Cerebellar cortex (tissue), 1 donor: Measurements from ENCODE around the gene CCDC88C.

Experiments
- DNase-seq: peaks from one replicate; pipeline ENCODE4 v3.0.0-alpha.2; 2015; ENCODE audit warnings: low spot score

CCDC88C gene

DNA sequence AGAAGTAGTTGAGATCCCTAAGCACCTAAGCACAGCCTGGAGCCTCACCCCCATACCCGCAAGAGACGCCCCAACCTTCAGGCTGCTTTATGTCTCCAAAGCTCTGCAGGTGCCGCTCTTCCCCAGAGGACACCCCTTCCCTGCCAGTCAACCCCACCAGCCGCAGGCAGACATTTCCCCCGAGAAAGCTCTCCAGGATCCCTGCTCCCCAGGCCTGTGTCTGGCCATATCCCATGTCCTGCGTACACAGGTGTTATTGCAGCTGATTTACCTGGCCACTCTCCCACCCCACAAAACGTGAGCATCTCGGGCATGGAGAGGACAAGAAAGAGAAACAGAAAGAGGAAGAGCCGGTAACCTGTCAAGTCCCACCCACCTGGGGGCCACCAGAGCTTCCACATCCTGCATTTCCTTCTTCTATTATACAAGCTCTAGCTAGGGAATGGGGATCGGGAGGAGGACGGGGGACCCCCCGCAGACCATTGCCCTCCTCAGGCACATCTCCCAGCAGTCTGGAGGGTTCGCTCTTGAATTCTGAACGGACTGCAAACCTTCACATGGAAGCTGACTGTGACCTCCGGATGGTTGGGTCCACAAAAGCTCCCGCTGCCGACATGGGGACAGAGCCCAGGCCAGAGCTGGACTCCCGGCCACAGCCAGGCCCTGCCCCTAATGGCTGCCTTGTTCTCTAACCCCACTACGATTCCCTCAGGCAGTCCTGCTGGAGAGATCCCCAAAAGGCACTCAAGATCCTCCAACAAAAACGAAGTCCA is 17.6 kb downstream of the CCDC88C start:
- DNase-seq: no peak

DNA sequence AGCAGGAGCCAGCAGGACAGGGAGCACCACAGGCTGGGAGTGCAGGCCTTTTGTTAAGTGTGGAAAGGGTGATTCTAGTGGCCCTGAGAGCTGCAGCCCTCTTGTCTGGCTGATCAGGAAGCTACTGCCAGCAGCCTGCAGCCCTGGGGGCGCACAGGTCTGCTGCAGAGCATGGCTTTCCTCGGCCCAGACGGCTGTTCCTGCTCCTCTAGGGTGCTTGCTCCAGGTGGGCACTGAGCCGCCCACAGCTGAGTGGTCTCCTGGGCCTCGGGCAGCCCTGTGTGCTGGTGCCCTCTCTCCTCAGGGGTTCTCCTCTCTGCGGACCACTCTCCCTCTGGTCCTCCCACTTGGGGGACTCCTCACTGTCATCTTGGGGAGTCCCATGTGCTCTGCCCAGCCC is 18.9 kb downstream of the CCDC88C start:
- no peak for DNase-seq

DNA sequence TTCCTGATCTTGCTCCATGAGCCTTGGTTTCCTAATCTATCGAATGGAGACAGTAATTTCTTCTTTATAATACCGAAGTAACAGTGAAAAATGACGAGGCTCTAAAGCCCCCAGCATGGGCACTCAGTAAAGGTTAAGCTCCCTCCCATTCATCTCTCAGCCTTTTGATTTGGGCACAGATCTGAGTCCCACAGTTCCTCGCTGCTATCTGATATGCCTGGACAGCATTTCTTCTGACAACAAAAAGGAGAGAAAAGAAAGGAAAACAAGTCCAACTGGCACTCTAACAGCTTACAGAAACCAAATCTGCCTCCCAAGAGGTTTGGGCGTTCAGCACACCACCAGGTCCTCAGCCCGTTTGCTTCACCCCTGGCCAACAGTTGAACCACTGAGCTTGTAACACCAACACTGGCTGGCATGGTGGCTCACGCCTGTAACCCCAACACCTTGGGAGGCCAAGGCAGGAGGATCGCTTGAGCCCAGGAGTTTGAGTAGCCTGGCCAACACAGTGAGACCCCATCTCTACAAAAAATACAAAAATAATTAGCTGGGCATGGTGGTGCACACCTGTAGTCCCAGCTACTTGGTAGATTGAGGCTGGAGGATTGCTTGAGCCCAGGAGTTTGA is 19.5 kb downstream of the CCDC88C start:
- no peak for DNase-seq

DNA sequence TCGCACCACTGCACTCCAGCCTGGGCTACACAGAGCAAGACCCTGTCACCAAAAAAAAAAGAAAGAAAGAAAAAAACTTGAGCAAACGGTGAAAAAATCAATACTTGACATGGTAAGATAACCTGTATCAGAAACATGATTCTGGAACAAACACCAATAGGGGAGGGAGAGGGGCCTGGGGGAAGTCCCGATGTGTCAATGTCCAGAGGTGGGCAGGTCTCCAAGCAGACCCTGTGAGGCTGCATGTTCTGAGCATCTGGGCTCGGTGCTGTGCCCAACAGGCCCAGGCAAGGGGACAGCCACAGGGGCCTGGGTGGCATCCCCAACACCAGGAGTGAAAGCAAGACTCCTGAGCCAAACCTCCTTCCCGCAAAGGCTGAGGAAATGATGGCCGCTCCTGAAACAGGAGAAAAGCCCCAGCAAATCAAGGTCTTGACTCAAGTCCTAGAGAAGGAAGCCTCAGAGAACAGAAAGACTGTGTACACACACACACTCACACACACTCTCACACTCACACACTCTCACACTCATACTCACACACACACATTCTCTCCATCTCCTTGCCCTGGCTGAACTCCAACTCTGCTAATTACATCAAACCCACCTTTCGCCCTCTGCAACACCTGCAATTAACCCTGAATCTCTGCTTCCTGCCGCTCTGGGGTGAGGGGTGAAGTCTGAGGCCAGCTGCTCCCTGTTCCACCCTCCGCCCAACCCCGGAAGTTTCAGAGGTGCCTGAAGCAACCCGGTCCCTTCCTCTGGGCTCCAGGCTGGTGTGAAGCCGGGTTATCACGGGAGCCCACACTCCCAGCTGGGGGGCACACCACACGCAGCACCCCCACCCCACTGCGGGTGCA is 20.4 kb downstream of the CCDC88C start:
- no peak for DNase-seq

DNA sequence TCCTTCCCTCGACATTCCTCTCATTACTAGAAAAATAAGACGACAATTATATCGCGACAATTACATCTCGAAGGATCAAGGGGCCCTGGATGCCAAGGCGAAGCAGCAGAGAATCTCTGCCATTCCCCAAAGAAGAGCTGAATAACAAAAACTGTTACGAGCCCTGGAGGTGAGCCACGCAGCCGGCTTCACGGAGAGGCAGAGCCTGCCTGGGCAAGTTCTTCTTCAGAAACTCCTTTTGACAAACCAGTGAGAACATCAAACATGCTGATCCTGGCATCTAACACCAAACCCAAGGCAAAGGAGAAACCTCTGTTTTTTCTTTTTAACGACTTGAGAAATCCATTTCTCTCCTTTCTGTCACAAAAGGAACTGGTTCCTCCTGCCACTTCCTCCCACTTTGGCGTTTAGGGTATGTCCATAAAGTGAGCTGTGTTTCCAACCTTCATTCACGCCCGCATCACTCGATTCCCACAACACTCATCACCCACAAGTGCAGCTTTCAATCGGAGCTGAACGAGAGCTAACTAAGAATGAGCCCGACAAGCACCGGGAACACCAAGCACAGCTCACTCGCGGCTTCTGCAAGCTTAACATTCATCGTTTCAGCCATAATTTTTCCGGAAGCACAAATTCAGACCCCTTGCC is 21.5 kb downstream of the CCDC88C start:
- DNase-seq: no peak

DNA sequence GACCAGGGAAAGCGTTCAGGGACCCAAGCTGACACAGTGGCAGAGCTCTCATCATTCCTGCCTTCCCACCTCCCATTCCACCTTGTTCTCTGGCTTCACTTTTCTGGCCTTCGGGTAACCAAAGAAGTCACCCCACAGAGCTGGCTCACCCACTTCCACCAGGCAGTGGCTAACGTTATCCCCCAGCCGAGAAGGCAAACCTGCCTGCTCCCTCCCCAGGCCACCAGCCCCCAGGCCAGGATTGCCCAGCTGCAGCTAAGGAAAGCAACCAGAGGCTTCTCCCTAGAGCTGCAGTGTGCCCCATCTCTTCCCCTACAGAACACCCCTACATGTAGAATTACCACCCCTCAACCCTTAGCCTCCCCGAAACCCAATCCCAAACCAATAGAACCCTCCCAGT is 22.2 kb downstream of the CCDC88C start:
- DNase-seq: no peak

DNA sequence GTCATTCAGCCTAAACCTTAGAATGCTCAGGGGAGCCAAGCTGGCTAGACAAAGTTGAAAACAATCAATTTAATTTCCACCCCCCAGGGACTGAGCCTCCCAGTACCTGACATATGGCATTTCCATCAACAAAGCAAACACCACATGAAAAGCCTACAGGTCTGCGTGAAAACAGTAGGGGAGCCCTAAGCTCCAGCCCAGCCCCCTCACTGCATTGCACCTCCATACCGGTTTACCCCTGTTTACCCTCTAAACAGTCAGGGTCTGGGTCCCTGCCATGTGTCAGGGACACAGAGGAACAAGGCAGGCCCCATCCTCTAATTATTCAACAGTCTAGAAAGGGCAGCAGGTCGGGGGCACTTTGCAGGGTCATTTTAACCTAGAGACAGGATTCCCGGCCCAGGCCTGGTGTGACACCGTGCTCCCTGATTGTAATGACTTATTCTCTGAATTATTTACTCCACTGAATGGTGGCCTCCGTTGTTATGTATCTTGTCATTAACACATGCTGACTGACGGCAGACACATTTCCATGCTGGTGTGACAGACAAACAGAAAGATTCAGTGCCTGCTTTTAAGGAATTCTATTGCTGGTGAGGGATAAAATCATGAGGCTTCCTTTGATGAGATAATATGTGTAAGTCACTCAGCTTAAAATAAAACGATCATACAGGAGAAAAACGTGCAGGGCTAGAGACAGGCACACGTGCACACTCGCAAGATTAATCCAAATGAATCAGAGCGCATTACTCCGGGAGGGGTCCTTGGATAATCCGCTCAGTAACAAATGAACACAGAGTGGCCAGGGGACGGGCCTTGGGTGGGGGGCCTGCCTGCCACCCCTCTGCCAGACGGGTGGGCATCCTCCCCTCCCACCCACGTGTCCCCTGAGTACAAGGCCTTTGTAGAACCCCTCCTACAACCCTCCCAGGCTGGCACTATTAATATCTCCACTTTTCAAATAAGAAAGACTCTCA is 23.2 kb downstream of the CCDC88C start:
- no peak for DNase-seq

DNA sequence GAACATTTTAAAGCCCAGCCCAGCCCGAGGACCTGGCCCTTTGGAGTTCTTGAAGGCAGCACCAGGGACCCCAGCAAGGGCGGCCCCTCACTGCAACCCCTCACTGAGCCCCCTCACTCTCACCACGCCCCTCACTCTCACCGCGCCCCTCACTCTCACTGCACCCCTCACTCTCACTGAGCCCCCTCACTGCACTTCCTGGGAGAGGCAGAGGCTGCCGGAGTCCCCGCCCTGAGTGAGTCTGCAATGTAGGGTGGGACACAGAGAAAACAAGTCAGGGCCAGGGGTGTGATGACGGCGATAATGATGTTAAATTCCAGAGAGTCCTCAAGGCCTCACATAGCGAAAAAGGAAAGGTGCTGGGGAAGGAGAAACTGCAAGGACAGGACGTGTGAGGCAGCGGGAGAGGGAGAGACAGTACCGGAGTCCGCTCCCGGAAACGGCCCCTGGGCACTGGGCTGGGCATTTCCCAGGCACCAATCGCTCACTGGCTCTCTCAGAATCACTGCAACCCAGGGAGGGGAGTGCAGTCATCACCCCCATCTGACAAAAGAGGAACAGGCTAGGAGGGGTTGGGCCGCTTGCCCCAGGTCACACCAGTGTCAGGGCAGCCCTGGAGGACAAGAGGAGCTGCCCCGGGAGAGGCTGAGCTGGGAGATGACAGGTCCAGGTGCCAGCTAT is 24.9 kb downstream of the CCDC88C start:
- no peak for DNase-seq

DNA sequence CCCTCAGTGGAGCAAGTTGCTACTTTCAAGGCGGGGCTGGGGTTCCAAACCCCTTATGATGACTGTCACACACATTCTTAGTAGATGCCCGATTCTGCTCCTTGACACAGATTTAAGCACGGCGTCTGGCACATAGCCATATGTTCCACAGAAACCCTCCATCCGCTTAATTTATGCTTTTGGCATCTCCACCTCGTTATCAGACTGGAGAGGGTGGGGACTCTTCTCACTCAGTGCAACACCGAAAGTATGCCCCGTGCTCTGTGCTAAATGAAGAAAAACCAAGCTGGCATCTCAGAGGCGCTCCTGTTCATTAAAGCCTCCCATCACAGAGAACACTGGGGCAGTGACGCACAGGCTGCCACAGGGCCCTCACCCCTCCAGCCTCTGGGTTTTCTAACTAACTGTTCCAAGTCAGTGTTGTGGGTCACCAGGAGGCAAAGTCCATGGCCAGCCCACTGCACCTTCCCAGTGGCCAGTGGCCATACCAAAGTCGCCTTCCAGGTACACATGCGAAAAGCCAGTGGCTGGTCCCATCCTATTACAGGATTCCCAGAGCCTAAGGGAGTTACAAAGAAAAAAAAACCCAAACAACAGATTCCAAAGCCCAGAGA is 27.3 kb downstream of the CCDC88C start:
- no peak for DNase-seq

DNA sequence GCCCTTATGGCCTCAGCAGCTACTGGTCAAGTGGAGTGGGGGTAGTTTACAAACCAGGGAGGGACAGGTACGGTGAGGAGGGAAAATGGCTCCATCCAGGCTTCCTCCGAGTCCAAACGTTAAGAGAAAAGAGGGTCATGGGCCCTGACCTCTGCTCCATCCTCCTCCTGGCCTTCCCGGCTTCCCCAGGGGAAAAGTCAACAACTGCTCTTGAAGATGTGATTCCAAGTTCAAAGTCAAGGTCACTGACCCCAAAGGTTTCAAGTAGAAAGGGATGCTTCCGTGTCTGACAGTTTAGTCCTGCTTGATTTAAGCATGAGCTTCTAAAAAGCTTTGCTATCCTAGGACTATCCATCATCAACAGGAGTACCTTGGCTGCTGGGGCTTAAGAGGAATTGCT is 28.5 kb downstream of the CCDC88C start:
- no peak for DNase-seq

DNA sequence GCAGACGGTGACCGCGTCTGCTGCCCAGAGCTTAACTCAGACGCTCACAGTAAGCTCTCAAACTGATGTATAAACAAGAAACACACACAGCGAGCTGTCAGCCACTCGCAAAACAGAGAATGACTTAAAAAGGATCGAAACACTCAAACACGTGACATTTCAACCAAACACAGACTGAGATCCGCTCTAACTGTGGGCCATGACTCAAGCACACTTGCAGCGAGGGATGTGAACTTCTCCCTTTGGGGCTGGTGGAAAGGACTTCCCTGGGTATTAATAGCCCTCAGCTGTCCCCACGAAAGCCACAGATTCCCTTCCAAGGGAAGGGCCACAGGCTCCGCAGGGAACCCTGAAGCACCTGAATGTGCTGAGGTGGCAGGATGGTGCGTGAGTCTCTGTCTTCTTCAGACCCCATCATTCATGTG is 29.1 kb downstream of the CCDC88C start:
- no peak for DNase-seq

DNA sequence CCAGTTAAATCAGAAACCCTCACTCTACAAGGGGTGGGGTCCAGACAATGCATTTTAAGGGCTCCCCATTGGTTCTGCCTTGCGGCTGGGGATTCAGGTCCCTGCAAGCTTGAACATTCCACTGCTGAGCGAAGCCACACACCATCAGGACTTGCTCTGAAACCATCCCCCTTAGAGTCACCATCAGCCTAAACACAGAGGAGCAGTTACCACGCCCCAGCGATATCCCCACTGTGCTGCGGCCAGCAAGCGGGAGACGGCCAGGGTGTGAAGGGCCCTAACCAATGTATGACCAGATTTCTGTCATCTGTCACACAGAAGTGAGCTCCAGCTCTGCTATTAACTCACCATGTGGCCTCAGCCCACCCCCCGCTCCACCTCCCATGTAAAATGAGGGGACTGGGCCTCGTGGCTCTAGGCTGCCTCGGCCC is 29.7 kb downstream of the CCDC88C start:
- no peak for DNase-seq

DNA sequence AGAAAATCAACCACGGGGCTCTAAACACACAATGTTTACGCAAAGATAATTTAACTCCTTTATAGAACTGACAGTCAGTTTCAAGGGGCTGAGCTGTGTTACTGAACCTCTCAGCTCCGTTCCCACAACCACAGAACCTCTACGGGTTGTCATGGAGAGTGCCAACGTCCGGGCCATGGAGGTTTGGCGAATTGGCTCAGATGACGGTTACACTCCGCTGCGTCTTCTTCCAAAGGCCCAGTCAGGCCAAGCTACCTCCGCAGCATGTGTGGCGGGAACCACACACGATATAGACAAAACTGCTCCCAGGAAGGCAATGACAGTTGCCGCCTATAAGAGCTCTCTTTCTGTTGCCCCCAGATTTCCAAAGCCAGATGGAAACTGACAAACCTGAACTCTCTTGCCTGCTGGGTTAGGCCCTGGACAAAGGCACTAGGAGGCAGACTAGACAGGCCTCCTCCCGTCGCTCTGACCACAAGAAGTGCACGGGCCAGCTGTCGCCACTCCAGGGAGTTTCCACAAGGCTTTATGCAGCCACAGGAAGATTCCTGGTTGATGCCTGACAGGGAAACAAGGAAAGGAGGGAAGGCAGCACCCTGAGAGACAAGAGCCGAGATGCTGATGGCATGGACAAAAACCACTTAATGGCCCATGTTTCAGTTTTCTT is 30.3 kb downstream of the CCDC88C start:
- DNase-seq: no peak

DNA sequence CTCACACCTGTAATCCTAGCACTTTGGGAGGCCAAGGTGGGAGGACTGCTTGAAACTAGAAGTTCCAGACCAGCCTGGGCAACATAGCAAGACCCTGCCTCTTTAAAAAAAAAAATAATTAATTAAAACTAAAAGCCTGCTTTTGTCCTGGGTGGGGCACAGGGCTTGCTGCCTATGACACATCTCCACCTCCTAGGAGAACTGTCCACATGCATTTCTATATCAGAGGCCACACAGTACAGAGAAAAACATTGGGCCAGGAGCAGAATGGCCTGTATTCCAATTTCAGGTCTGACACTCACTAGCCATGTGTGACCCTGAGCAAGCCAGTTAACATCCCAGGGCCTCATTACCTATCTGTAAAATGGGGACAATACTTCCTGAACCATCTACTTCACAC is 31.9 kb downstream of the CCDC88C start:
- no peak for DNase-seq

DNA sequence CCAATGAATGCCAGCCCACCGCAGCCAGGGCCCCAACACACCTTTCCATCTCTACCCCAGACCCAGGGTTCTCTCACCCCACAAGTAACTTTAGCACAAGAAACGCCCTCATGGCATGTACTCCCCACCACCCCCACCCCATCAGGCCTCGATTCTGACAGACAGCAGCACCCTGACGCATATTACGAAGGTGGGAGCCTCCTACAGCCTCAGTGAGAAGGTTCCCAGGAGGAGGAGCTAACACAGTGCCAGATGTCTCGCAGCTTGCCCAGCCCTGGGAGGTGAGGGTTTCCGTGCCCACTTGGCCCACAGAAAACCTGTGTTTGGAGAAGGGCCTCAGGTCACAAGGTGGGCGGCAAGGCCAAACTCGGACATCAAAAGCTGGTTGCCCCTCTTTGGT is 32.4 kb downstream of the CCDC88C start:
- no peak for DNase-seq

DNA sequence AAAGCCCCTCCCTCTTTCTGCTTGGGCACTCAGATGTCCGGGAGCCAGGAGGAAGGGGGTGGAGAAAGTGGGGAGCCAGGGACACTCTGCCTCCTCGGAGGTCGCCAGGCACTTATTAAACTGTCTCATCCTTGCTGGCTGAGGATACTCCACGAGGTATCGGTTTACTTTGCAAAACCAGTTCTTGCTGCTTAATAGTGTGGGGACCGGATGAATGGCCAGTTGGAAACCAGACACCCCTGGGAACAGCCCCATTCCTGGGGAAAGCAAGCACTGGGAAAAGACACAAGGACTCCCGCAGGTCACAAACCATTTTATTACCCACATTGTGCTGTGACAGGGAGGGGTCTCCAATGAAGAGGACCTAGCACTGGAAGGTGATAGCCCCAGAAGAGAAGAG is 34.2 kb downstream of the CCDC88C start:
- no peak for DNase-seq

DNA sequence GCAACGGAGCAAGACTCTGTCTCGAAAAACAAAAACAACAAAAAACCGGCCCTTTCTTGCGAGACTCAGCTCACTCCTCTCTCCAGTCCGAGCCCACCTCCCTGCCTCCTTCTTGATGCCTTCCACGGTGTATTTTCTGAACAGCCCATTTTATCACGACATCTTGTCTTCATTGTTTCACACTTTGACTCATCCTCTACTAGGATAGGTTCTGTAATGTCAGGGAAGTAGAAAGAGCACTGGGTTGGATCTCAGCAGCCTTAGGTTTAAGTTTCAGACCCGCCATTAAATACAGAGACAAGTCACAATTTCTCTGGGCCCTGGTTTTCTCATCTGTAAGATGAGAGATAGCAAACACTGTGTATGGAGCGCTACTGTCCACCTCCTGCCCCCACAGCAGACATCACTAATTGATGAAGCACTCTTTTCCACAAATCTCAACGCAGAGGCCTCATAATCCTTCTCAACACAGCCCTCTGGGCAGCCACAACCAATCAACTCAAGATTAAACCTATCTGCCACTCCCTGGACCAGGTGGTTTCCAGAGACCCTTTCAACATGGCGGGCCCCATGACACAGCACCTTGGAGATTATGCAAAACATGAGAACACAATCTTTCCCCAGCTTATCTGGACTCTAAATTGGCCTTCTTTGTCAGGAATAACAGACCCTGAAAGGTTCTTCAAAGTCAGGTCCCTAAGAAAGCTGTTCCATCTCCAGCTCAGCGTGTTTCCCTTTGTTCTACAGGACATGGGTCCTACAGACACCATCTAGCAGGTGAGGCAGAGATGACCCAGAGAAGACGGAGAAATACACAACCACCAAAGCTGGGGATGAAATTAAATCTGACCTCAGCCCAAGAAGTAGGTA is 35.6 kb downstream of the CCDC88C start:
- no peak for DNase-seq

DNA sequence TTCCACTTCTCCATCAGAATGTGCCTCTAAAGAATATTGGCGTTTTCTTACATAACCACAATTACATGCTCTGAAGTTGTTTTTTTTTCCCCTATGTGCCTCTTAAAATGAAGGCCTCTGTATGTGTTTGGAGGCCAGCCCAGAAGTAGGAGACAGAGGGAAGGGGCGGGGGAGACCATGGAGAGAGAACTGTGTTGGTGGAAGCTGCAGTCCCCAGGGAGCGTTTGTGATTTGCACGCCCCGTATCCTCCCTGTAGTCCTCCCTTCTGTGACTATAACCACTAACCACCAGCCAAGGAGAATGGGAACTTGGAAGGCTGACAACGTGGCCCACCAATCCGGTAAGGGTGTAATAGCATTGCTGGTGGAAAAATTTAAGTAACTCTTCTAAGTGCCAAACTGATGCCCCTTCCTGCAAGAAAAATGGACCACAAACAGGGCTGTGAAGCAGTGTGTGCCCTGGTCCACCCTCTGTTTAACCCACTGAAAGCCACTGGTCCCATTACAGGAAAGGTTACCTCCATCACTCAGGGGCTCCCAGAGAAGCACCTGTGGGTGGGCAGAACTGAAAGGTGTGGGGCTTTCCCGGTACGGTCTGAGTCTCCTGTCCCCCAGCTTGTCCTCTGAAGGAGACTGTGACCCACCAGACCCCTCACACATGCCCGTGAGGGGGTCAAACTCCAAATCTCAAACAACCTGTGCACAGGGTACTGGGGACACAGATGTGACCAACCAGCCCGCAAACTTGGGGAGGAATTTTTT is 36.8 kb downstream of the CCDC88C start:
- DNase-seq: no peak
